HCT116 (cell line): ENCODE data around the gene STARD7. TPM values are rescaled to one million over a fixed set of nuclear protein-coding genes. Genes with fewer than 3 reads are reported as not detected.

ENCODE experiments used
- ATAC-seq: fragments of 200-7000 bp; cut with Tn5 transposase; 2 replicates; pipeline ENCODE4 v1.9.1; 2020; ENCODE audit warnings: mild to moderate bottlenecking, moderate library complexity
- BruUV-seq: library from RNA; stranded (reverse); fragments of 400-500 nt; replicated peaks from 2 replicates; lab custom pipeline; 2021; lab: Mats Ljungman, UMichigan
- CTCF ChIA-PET: fragments of 300-600 bp; sonication (Branson Sonifier 250); formaldehyde crosslinking; loops from one replicate; lab custom pipeline; 2021; ENCODE audit warnings: antibody characterized with exemption; lab: Charles Lee
- POLR2A ChIA-PET: fragments of 300-600, 350-600 bp; sonication (Branson Sonifier 250); formaldehyde crosslinking; loops from one replicate; lab custom pipeline; 2021; ENCODE audit warnings: antibody characterized with exemption; lab: Charles Lee
- RAD21 ChIA-PET, 2 experiments: fragments of 300-600 bp; sonication (Branson Sonifier 250); formaldehyde crosslinking; loops; one replicate each; lab custom pipeline; 2023; ENCODE audit warnings: low total read pairs in 2 of 2; ENCODE audit not compliant: uncharacterized antibody in 2 of 2, unreplicated experiment in 2 of 2, low non-redundant PET in 1 of 2; lab: Charles Lee
- DNase-seq: peaks from one replicate; pipeline ENCODE4 v3.0.0-alpha.2; 2010; ENCODE audit warnings: low read depth, low spot score
- H2AFZ ChIP-seq: fragments of 200-600 bp; shearing (Covaris generic), sonication (generic); 2 replicates; pipeline ENCODE4 v1.6.1; 2017; ENCODE audit warnings: low read depth, mixed run types, mixed read lengths, antibody characterized with exemption, low read length; ENCODE audit not compliant: poor library complexity, severe bottlenecking
- H3K27ac ChIP-seq: 2 replicates; pipeline ENCODE4 v1.5.1; 2012; ENCODE audit warnings: low read depth, low read length
- H3K27me3 ChIP-seq: fragments of 200-600 bp; sonication (generic); 2 replicates; pipeline ENCODE4 v1.6.1; 2016; ENCODE audit warnings: mixed run types, low read length, mixed read lengths; ENCODE audit not compliant: insufficient read depth
- H3K36me3 ChIP-seq, 2 experiments: fragments of 200-500 bp in 1 of 2; fragments of 200-600 bp in 1 of 2; sonication (Bioruptor generic) in 1 of 2; sonication (generic) in 1 of 2; 2 replicates each; pipeline versions ENCODE4 v1.5.1 to v1.6.1; 2014 to 2016; ENCODE audit warnings: low read length in 2 of 2, inconsistent platforms in 1 of 2, mixed read lengths in 1 of 2, mixed run types in 1 of 2; ENCODE audit not compliant: insufficient read depth in 2 of 2, control insufficient read depth in 1 of 2
- H3K4me1 ChIP-seq, 2 experiments: fragments of 200-600 bp in 1 of 2; sonication (generic) in 1 of 2; 2 replicates each; pipeline versions ENCODE4 v1.5.1 to v1.6.1; 2012 to 2017; ENCODE audit warnings: low read length in 2 of 2, inconsistent platforms in 1 of 2, mild to moderate bottlenecking in 1 of 2, mixed read lengths in 1 of 2, mixed run types in 1 of 2, moderate library complexity in 1 of 2; ENCODE audit not compliant: insufficient read depth in 2 of 2, control insufficient read depth in 1 of 2
- H3K4me2 ChIP-seq: fragments of 200-600 bp; sonication (generic); 2 replicates; pipeline ENCODE4 v1.6.1; 2017; ENCODE audit warnings: mixed run types, low read length, mixed read lengths
- H3K4me3 ChIP-seq, 2 experiments: fragments of 200-600 bp in 1 of 2; sonication (generic) in 1 of 2; replicated peaks in 1 of 2; 2 replicates each; pipeline ENCODE4 v1.5.1; 2011 to 2016; ENCODE audit warnings: low read length in 2 of 2, control low read depth in 1 of 2, low read depth in 1 of 2, mild to moderate bottlenecking in 1 of 2, mixed read lengths in 1 of 2, mixed run types in 1 of 2
- H3K79me2 ChIP-seq: fragments of 200-600 bp; sonication (generic); 2 replicates; pipeline ENCODE4 v1.6.1; 2017; ENCODE audit warnings: mild to moderate bottlenecking, mixed run types, low read length, moderate library complexity, mixed read lengths; ENCODE audit not compliant: insufficient read depth
- H3K9ac ChIP-seq: fragments of 200-600 bp; sonication (generic); 2 replicates; pipeline ENCODE4 v1.6.1; 2016; ENCODE audit warnings: low read length, mixed read lengths
- H3K9me2 ChIP-seq: fragments of 200-600 bp; sonication (generic), shearing (Covaris generic); 2 replicates; pipeline ENCODE4 v1.6.1; 2017; ENCODE audit warnings: mixed run types, mild to moderate bottlenecking, moderate library complexity; ENCODE audit not compliant: insufficient read depth
- H3K9me3 ChIP-seq, 2 experiments: fragments of 200-500 bp in 1 of 2; fragments of 200-600 bp in 1 of 2; sonication (Bioruptor generic) in 1 of 2; sonication (generic) in 1 of 2; 2 replicates each; pipeline ENCODE4 v1.6.1; 2014 to 2017; ENCODE audit warnings: low read length in 2 of 2, mixed read lengths in 2 of 2, inconsistent platforms in 1 of 2, low read depth in 1 of 2, mild to moderate bottlenecking in 1 of 2, mixed run types in 1 of 2, moderate library complexity in 1 of 2; ENCODE audit not compliant: control insufficient read depth in 1 of 2, insufficient read depth in 1 of 2
- H4K20me1 ChIP-seq: fragments of 200-600 bp; sonication (generic), shearing (Covaris generic); 2 replicates; pipeline ENCODE4 v1.6.1; 2017; ENCODE audit warnings: mixed run types, mild to moderate bottlenecking, moderate library complexity; ENCODE audit not compliant: insufficient read depth
- CBX3 ChIP-seq: IDR thresholded peaks from 2 replicates; pipeline ENCODE4 v1.6.1; 2012; ENCODE audit warnings: low read depth
- CTCF ChIP-seq, 3 experiments: fragments of 200-600 bp in 1 of 3; sonication (generic) in 1 of 3; IDR thresholded peaks in 2 of 3; conservative IDR thresholded peaks in 1 of 3; 2 replicates each; pipeline ENCODE4 v1.5.1; 2012 to 2017; ENCODE audit warnings: low read depth in 2 of 3, low read length in 2 of 3, antibody characterized with exemption in 1 of 3, borderline replicate concordance in 1 of 3, control low read depth in 1 of 3, mild to moderate bottlenecking in 1 of 3, mixed read lengths in 1 of 3, mixed run types in 1 of 3, moderate library complexity in 1 of 3; ENCODE audit not compliant: insufficient read depth in 1 of 3
- FOSL1 ChIP-seq: IDR thresholded peaks from 2 replicates; pipeline ENCODE4 v1.6.1; 2012; ENCODE audit warnings: low read depth
- MAX ChIP-seq: IDR thresholded peaks from 2 replicates; pipeline ENCODE4 v1.6.1; 2012
- POLR2AphosphoS5 ChIP-seq: IDR thresholded peaks from 2 replicates; pipeline ENCODE4 v1.6.1; 2011; ENCODE audit warnings: mild to moderate bottlenecking, low read depth, low read length, moderate library complexity
- SP1 ChIP-seq: IDR thresholded peaks from 2 replicates; pipeline ENCODE4 v1.6.1; 2012; ENCODE audit warnings: low read depth
- ZBTB33 ChIP-seq: IDR thresholded peaks from 2 replicates; pipeline ENCODE4 v1.6.1; 2011; ENCODE audit warnings: mild to moderate bottlenecking, low read length, moderate library complexity; ENCODE audit not compliant: insufficient replicate concordance; ENCODE audit errors: extremely low read depth
- ZFX ChIP-seq: fragments of 450-650 bp; IDR thresholded peaks from 2 replicates; pipeline ENCODE4 v1.6.1; 2017
- ZNF274 ChIP-seq: fragments of 200-500 bp; sonication (Bioruptor generic); IDR thresholded peaks from 2 replicates; pipeline ENCODE4 v1.6.1; 2014; ENCODE audit warnings: mild to moderate bottlenecking, low read depth, low read length, inconsistent platforms
- intact Hi-C: fragments of 100-400 bp; cut with micrococcal nuclease; formaldehyde crosslinking; loops from 2 replicates; pipeline ENCODE4 v1.10.0; 2022
- total RNA-seq: library from RNA; stranded (reverse); gene quantifications from one replicate; pipeline ENCODE4 v1.2.1, GENCODE V29; 2021; ENCODE audit not compliant: unreplicated experiment
- TF ChIP-seq, protein P1 (sequence below): IDR thresholded peaks from 2 replicates; pipeline ENCODE4 v1.6.1; 2012

STARD7 gene
- total RNA-seq, 1 experiment from 2014 or later, result 160 TPM

DNA sequence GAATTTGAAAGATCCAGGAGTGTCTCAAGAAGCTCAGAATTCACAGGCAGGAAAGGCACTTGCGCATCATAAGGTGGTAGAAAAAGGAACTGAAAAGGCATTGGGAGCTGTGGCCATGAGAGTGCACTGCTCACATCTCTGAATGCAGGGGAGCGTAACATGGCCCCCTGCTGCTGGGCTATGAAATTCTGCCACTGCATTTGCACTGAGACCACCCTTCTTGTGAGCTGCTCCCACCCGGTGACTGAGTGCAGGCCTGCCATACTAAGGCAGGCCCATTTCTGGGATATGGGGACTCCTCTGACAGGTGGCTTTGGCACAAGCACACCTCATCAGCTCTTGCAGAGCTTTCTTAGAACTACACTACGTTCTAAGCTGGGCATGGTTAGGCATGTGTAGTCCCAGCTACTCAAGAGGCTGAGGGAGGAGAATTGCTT, 25.3 kb upstream of the STARD7 start:
- H3K4me2 ChIP-seq, result no peak overlapping the region
- H4K20me1 ChIP-seq, result no peaks in the 10 kb centered on the region
- no peak overlapping the region for H3K9ac ChIP-seq
- CTCF ChIA-PET, result no interaction called here
- no peak overlapping the region for H3K27ac ChIP-seq
- no peaks in the 10 kb centered on the region for H3K4me1 ChIP-seq
- H3K9me2 ChIP-seq, result no peaks in the 10 kb centered on the region
- ATAC-seq (no peak), DNase-seq (no peak)
- no TSS peak for BruUV-seq
- POLR2A ChIA-PET, result interaction anchor here (0.8 kb wide), 1 partner anchor 25 kb away, joined by 3 read pairs; the partner anchor contains the start of gene STARD7
- no peak overlapping the region for H3K4me3 ChIP-seq
- intact Hi-C loops, result no loop called here
- no peaks in the 10 kb centered on the region for H3K36me3 ChIP-seq
- no peak overlapping the region for H2AFZ ChIP-seq
- no peaks in the 10 kb centered on the region for H3K27me3 ChIP-seq
- no peaks in the 10 kb centered on the region for H3K79me2 ChIP-seq
- no peak for TF ChIP-seq MAX
- TF ChIP-seq FOSL1, result no peak
- no peak for TF ChIP-seq SP1
- H3K9me3 ChIP-seq, result no peaks in the 10 kb centered on the region
- RAD21 ChIA-PET, result no interaction called here

- H3K4me1 ChIP-seq, result no peaks in the 10 kb centered on the region
- no TSS peak for BruUV-seq
- H3K4me2 ChIP-seq, result no peak overlapping the region
- CTCF ChIA-PET, result no interaction called here
- H4K20me1 ChIP-seq, result no peaks in the 10 kb centered on the region
- no peaks in the 10 kb centered on the region for H3K27me3 ChIP-seq
- DNase-seq, result no peak
- H3K4me3 ChIP-seq, result no peak overlapping the region
- H3K36me3 ChIP-seq, result no peaks in the 10 kb centered on the region
- no peak overlapping the region for H2AFZ ChIP-seq
- RAD21 ChIA-PET, result no interaction called here
- TF ChIP-seq FOSL1 (no peak), MAX (no peak), CTCF (IDR thresholded peaks at IDR 0.05 in 2 of 3, conservative IDR thresholded peaks at IDR 0.05 in 1 of 3; ENCODE audit: borderline replicate concordance in 1 of 3, insufficient read depth in 1 of 3, low read depth in 2 of 3, low read length in 2 of 3) (no peak), ZNF274 (no peak), CBX3 (no peak), ZBTB33 (no peak), SP1 (no peak), ZFX (no peak), POLR2AphosphoS5 (no peak)
- TF ChIP-seq, protein P1, sequence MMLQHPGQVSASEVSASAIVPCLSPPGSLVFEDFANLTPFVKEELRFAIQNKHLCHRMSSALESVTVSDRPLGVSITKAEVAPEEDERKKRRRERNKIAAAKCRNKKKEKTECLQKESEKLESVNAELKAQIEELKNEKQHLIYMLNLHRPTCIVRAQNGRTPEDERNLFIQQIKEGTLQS, result no peak
- no peaks in the 10 kb centered on the region for H3K9me2 ChIP-seq
- H3K9me3 ChIP-seq, result no peaks in the 10 kb centered on the region
- H3K27ac ChIP-seq, result no peak overlapping the region
- H3K9ac ChIP-seq, result no peak overlapping the region
- H3K79me2 ChIP-seq, result no peaks in the 10 kb centered on the region
- POLR2A ChIA-PET, result no interaction called here
- ATAC-seq, result no peak
- intact Hi-C loops, result no loop called here
Observed at GRCh38 chr2:96233436-96233835, 24.8 kb upstream of the STARD7 start.
